ENCODE results near the gene SAMD4B.

The SAMD4B gene

GRCh38 chr19:39351537-39352064 is 9.4 kb downstream of the SAMD4B start:
- no peak overlapping the region for H3K27ac ChIP-seq (ENCODE audit: poor library complexity, severe bottlenecking)
- no peaks in the 10 kb centered on the region for H3K27me3 ChIP-seq (ENCODE audit: insufficient read depth, poor library complexity, severe bottlenecking)
- no peak overlapping the region for H3K4me3 ChIP-seq (ENCODE audit: severe bottlenecking)
- no peaks in the 10 kb centered on the region for H3K4me1 ChIP-seq (ENCODE audit: insufficient read depth, poor library complexity, severe bottlenecking)
- DNase-seq (ENCODE audit: low spot score) = no peak
- no peak for TF ChIP-seq CTCF (IDR thresholded peaks at IDR 0.05; ENCODE audit: poor library complexity, severe bottlenecking)
- no peak for ATAC-seq (ENCODE audit: low read depth)
- peaks cover 81% of the 10 kb centered on the region for H3K36me3 ChIP-seq (ENCODE audit: low read depth)
- H3K9me3 ChIP-seq (ENCODE audit: severe bottlenecking) = no peaks in the 10 kb centered on the region

GRCh38 chr19:39352381-39353255 is 10.4 kb downstream of the SAMD4B start:
- Histone ChIP-seq H3K4me3 (ENCODE audit: severe bottlenecking) (no peak overlapping the region), H3K27ac (ENCODE audit: poor library complexity, severe bottlenecking) (no peak overlapping the region), H3K9me3 (ENCODE audit: severe bottlenecking) (no peaks in the 10 kb centered on the region), H3K36me3 (ENCODE audit: low read depth) (peaks cover 88% of the 10 kb centered on the region), H3K4me1 (ENCODE audit: insufficient read depth, poor library complexity, severe bottlenecking) (no peaks in the 10 kb centered on the region), H3K27me3 (ENCODE audit: insufficient read depth, poor library complexity, severe bottlenecking) (no peaks in the 10 kb centered on the region)
- TF ChIP-seq CTCF (IDR thresholded peaks at IDR 0.05; ENCODE audit: poor library complexity, severe bottlenecking) = no peak
- no peak for DNase-seq (ENCODE audit: low spot score)
- no peak for ATAC-seq (ENCODE audit: low read depth)

- no peaks in the 10 kb centered on the region for H3K27me3 ChIP-seq (ENCODE audit: insufficient read depth, poor library complexity, severe bottlenecking)
- H3K9me3 ChIP-seq (ENCODE audit: severe bottlenecking) = no peaks in the 10 kb centered on the region
- DNase-seq (ENCODE audit: low spot score) = no peak
- TF ChIP-seq CTCF (IDR thresholded peaks at IDR 0.05; ENCODE audit: poor library complexity, severe bottlenecking) = no peak
- peaks cover 93% of the 10 kb centered on the region for H3K36me3 ChIP-seq (ENCODE audit: low read depth)
- H3K27ac ChIP-seq (ENCODE audit: poor library complexity, severe bottlenecking) = no peak overlapping the region
- H3K4me1 ChIP-seq (ENCODE audit: insufficient read depth, poor library complexity, severe bottlenecking) = no peaks in the 10 kb centered on the region
- ATAC-seq (ENCODE audit: low read depth) = no peak
- no peak overlapping the region for H3K4me3 ChIP-seq (ENCODE audit: severe bottlenecking)
Measured at GRCh38 chr19:39355253-39355652, 13.0 kb downstream of the SAMD4B start.

GRCh38 chr19:39356073-39356472 is 13.9 kb downstream of the SAMD4B start:
- ATAC-seq (ENCODE audit: low read depth) = no peak
- DNase-seq (ENCODE audit: low spot score) = no peak

More at GRCh38 chr19:39356073-39356472, 13.9 kb downstream of the SAMD4B start:
- Histone ChIP-seq H3K4me3 (ENCODE audit: severe bottlenecking) (no peak overlapping the region), H3K27ac (ENCODE audit: poor library complexity, severe bottlenecking) (no peak overlapping the region), H3K36me3 (ENCODE audit: low read depth) (peaks cover 97% of the 10 kb centered on the region), H3K27me3 (ENCODE audit: insufficient read depth, poor library complexity, severe bottlenecking) (no peaks in the 10 kb centered on the region), H3K9me3 (ENCODE audit: severe bottlenecking) (no peaks in the 10 kb centered on the region), H3K4me1 (ENCODE audit: insufficient read depth, poor library complexity, severe bottlenecking) (no peaks in the 10 kb centered on the region)
- TF ChIP-seq CTCF (IDR thresholded peaks at IDR 0.05; ENCODE audit: poor library complexity, severe bottlenecking) = no peak
